ENCODE measurements around the gene PTPRQ.

PTPRQ gene

GRCh38 chr12:80494836-80495235, 50.8 kb downstream of the PTPRQ start:
- Mint-ChIP-seq H3K9me3 (no peaks in the 10 kb centered on the region), H3K27ac (no peak overlapping the region), H3K4me1 (no peaks in the 10 kb centered on the region), H3K36me3 (no peaks in the 10 kb centered on the region), H3K4me3 (no peak overlapping the region), H3K27me3 (no peaks in the 10 kb centered on the region)

GRCh38 chr12:80498059-80498728, 54.2 kb downstream of the PTPRQ start:
- Mint-ChIP-seq H3K4me3 (no peak overlapping the region), H3K27ac (no peak overlapping the region), H3K27me3 (no peaks in the 10 kb centered on the region), H3K9me3 (no peaks in the 10 kb centered on the region), H3K4me1 (no peaks in the 10 kb centered on the region), H3K36me3 (no peaks in the 10 kb centered on the region)

- Mint-ChIP-seq H3K4me3 (no peak overlapping the region), H3K27me3 (no peaks in the 10 kb centered on the region), H3K9me3 (no peaks in the 10 kb centered on the region), H3K4me1 (no peaks in the 10 kb centered on the region), H3K36me3 (no peaks in the 10 kb centered on the region), H3K27ac (no peak overlapping the region)
These were observed 60.5 kb downstream of the PTPRQ start for GRCh38 chr12:80504389-80505163.

GRCh38 chr12:80509781-80510556, 65.9 kb downstream of the PTPRQ start:
- no peaks in the 10 kb centered on the region for H3K27me3 Mint-ChIP-seq
- H3K4me3 Mint-ChIP-seq, result no peak overlapping the region
- no peaks in the 10 kb centered on the region for H3K4me1 Mint-ChIP-seq
- H3K36me3 Mint-ChIP-seq, result no peaks in the 10 kb centered on the region
- H3K9me3 Mint-ChIP-seq, result no peaks in the 10 kb centered on the region
- no peak overlapping the region for H3K27ac Mint-ChIP-seq

- Mint-ChIP-seq H3K36me3 (no peaks in the 10 kb centered on the region), H3K9me3 (peaks cover 3% of the 10 kb centered on the region), H3K27me3 (no peaks in the 10 kb centered on the region), H3K4me1 (no peaks in the 10 kb centered on the region), H3K4me3 (no peak overlapping the region), H3K27ac (no peak overlapping the region)
These were observed 68.7 kb downstream of the PTPRQ start for GRCh38 chr12:80512781-80513180.

GRCh38 chr12:80513211-80513610, 69.2 kb downstream of the PTPRQ start:
- H3K27ac Mint-ChIP-seq, result no peak overlapping the region
- no peaks in the 10 kb centered on the region for H3K27me3 Mint-ChIP-seq
- peaks cover 7% of the 10 kb centered on the region for H3K9me3 Mint-ChIP-seq
- no peaks in the 10 kb centered on the region for H3K36me3 Mint-ChIP-seq
- H3K4me1 Mint-ChIP-seq, result no peaks in the 10 kb centered on the region
- H3K4me3 Mint-ChIP-seq, result no peak overlapping the region

GRCh38 chr12:80517655-80518054, 73.6 kb downstream of the PTPRQ start:
- Mint-ChIP-seq H3K27ac (no peak overlapping the region), H3K9me3 (peaks cover 11% of the 10 kb centered on the region), H3K4me1 (no peaks in the 10 kb centered on the region), H3K4me3 (no peak overlapping the region), H3K27me3 (no peaks in the 10 kb centered on the region), H3K36me3 (no peaks in the 10 kb centered on the region)

- H3K27ac Mint-ChIP-seq, result no peak overlapping the region
- H3K27me3 Mint-ChIP-seq, result no peaks in the 10 kb centered on the region
- no peaks in the 10 kb centered on the region for H3K4me1 Mint-ChIP-seq
- no peak overlapping the region for H3K4me3 Mint-ChIP-seq
- H3K9me3 Mint-ChIP-seq, result peaks cover 6% of the 10 kb centered on the region
- no peaks in the 10 kb centered on the region for H3K36me3 Mint-ChIP-seq
These were observed 87.6 kb downstream of the PTPRQ start for GRCh38 chr12:80531646-80532045.

- Mint-ChIP-seq H3K27me3 (no peaks in the 10 kb centered on the region), H3K36me3 (no peaks in the 10 kb centered on the region), H3K27ac (no peak overlapping the region), H3K4me1 (no peaks in the 10 kb centered on the region), H3K9me3 (no peaks in the 10 kb centered on the region), H3K4me3 (no peak overlapping the region)
These were observed 95.0 kb downstream of the PTPRQ start for GRCh38 chr12:80539029-80539428.

GRCh38 chr12:80549298-80549697, 105.3 kb downstream of the PTPRQ start:
- Mint-ChIP-seq H3K4me1 (no peaks in the 10 kb centered on the region), H3K27me3 (no peaks in the 10 kb centered on the region), H3K4me3 (no peak overlapping the region), H3K9me3 (no peaks in the 10 kb centered on the region), H3K27ac (no peak overlapping the region), H3K36me3 (no peaks in the 10 kb centered on the region)

GRCh38 chr12:80551897-80552296, 107.9 kb downstream of the PTPRQ start:
- Mint-ChIP-seq H3K4me1 (no peaks in the 10 kb centered on the region), H3K27me3 (no peaks in the 10 kb centered on the region), H3K9me3 (no peaks in the 10 kb centered on the region), H3K36me3 (no peaks in the 10 kb centered on the region), H3K4me3 (no peak overlapping the region), H3K27ac (no peak overlapping the region)

GRCh38 chr12:80553316-80553715, 109.3 kb downstream of the PTPRQ start:
- H3K27me3 Mint-ChIP-seq, result no peaks in the 10 kb centered on the region
- H3K27ac Mint-ChIP-seq, result no peak overlapping the region
- H3K9me3 Mint-ChIP-seq, result no peaks in the 10 kb centered on the region
- H3K36me3 Mint-ChIP-seq, result no peaks in the 10 kb centered on the region
- H3K4me3 Mint-ChIP-seq, result no peak overlapping the region
- no peaks in the 10 kb centered on the region for H3K4me1 Mint-ChIP-seq

GRCh38 chr12:80556566-80556965, 112.5 kb downstream of the PTPRQ start:
- Mint-ChIP-seq H3K36me3 (no peaks in the 10 kb centered on the region), H3K4me1 (no peaks in the 10 kb centered on the region), H3K4me3 (no peak overlapping the region), H3K27me3 (no peaks in the 10 kb centered on the region), H3K9me3 (no peaks in the 10 kb centered on the region), H3K27ac (no peak overlapping the region)

GRCh38 chr12:80559766-80560165, 115.7 kb downstream of the PTPRQ start:
- Mint-ChIP-seq H3K27ac (no peak overlapping the region), H3K9me3 (no peaks in the 10 kb centered on the region), H3K27me3 (no peaks in the 10 kb centered on the region), H3K4me1 (no peaks in the 10 kb centered on the region), H3K4me3 (no peak overlapping the region), H3K36me3 (no peaks in the 10 kb centered on the region)

GRCh38 chr12:80565271-80565670, 121.2 kb downstream of the PTPRQ start:
- Mint-ChIP-seq H3K36me3 (no peaks in the 10 kb centered on the region), H3K27ac (no peak overlapping the region), H3K4me3 (no peak overlapping the region), H3K27me3 (no peaks in the 10 kb centered on the region), H3K9me3 (peaks cover 4% of the 10 kb centered on the region), H3K4me1 (no peaks in the 10 kb centered on the region)

GRCh38 chr12:80567401-80567800, 123.4 kb downstream of the PTPRQ start:
- Mint-ChIP-seq H3K4me1 (no peaks in the 10 kb centered on the region), H3K9me3 (peaks cover 4% of the 10 kb centered on the region), H3K27ac (no peak overlapping the region), H3K27me3 (no peaks in the 10 kb centered on the region), H3K36me3 (no peaks in the 10 kb centered on the region), H3K4me3 (no peak overlapping the region)
